Epithelial cell of esophagus (primary cell): Measurements from ENCODE around the gene SELENOO.

ENCODE experiments used
- DNase-seq: peaks from one replicate; pipeline ENCODE4 v3.0.0; 2010; ENCODE audit warnings: low read depth
- H3K4me3 ChIP-seq: 2 replicates; pipeline ENCODE4 v1.5.1; 2011; ENCODE audit warnings: mild to moderate bottlenecking, low read length, control low read depth
- CTCF ChIP-seq: IDR thresholded peaks from 2 replicates; pipeline ENCODE4 v1.5.1; 2011; ENCODE audit warnings: low read depth, mild to moderate bottlenecking, low read length, control low read depth, inconsistent platforms; ENCODE audit not compliant: insufficient read depth; ENCODE audit errors: missing control alignments

SELENOO gene

GRCh38 chr22:50206599-50206998 lies 5.8 kb downstream of the SELENOO start:
- peak; percentile 44 for TF ChIP-seq CTCF
- H3K4me3 ChIP-seq = no peak overlapping the region
- peak; percentile 35 for DNase-seq

- DNase-seq = no peak
- TF ChIP-seq CTCF = no peak
- no peak overlapping the region for H3K4me3 ChIP-seq
Measured at GRCh38 chr22:50207383-50208140, 6.8 kb downstream of the SELENOO start.

- no peak for DNase-seq
- H3K4me3 ChIP-seq = no peak overlapping the region
- no peak for TF ChIP-seq CTCF
Measured at GRCh38 chr22:50208430-50208938, 7.7 kb downstream of the SELENOO start.

- no peak overlapping the region for H3K4me3 ChIP-seq
- DNase-seq = no peak
- TF ChIP-seq CTCF = no peak
Measured at GRCh38 chr22:50208939-50209892, 8.4 kb downstream of the SELENOO start.

GRCh38 chr22:50209893-50210292 lies 9.1 kb downstream of the SELENOO start:
- DNase-seq = peak; percentile 65
- TF ChIP-seq CTCF = peak; percentile 94
- H3K4me3 ChIP-seq = no peak overlapping the region

- no peak for TF ChIP-seq CTCF
- H3K4me3 ChIP-seq = no peak overlapping the region
- no peak for DNase-seq
Measured at GRCh38 chr22:50210378-50211139, 9.7 kb downstream of the SELENOO start.
